H9 (cell line): ENCODE data around the gene FSTL4. TPM values are rescaled to one million over a fixed set of nuclear protein-coding genes. Genes with fewer than 3 reads are reported as not detected.

ENCODE experiments used
- DNase-seq: peaks from one replicate; pipeline ENCODE4 v3.0.0-alpha.2; 2017
- H2AFZ ChIP-seq: one replicate; pipeline ENCODE4 v1.6.1; 2013; ENCODE audit warnings: mild to moderate bottlenecking, low read length, control low read depth, moderate library complexity
- H2AK5ac ChIP-seq: 2 replicates; pipeline ENCODE4 v1.6.1; 2013; ENCODE audit warnings: low read length, control low read depth, mixed read lengths; ENCODE audit not compliant: insufficient read length
- H2BK120ac ChIP-seq: one replicate; pipeline ENCODE4 v1.6.1; 2013; ENCODE audit warnings: low read depth, mild to moderate bottlenecking, low read length, control low read depth, inconsistent platforms; ENCODE audit not compliant: poor library complexity, severe bottlenecking
- H2BK12ac ChIP-seq: 2 replicates; pipeline ENCODE4 v1.6.1; 2013; ENCODE audit warnings: low read length, control low read depth, mixed read lengths, low read depth; ENCODE audit not compliant: insufficient read length
- H2BK15ac ChIP-seq: 2 replicates; pipeline ENCODE4 v1.6.1; 2013; ENCODE audit warnings: low read depth, low read length, control low read depth
- H2BK20ac ChIP-seq: one replicate; pipeline ENCODE4 v1.6.1; 2013; ENCODE audit warnings: low read depth, mild to moderate bottlenecking, low read length, control low read depth, inconsistent platforms; ENCODE audit not compliant: poor library complexity, severe bottlenecking
- H2BK5ac ChIP-seq: 2 replicates; pipeline ENCODE4 v1.6.1; 2013; ENCODE audit warnings: low read length, control low read depth, mixed read lengths; ENCODE audit not compliant: insufficient read length
- H3K14ac ChIP-seq: 2 replicates; pipeline ENCODE4 v1.6.1; 2013; ENCODE audit warnings: low read length, control low read depth; ENCODE audit not compliant: insufficient read depth
- H3K18ac ChIP-seq: 2 replicates; pipeline ENCODE4 v1.6.1; 2013; ENCODE audit warnings: low read depth, mild to moderate bottlenecking, mixed read lengths, low read length, control low read depth; ENCODE audit not compliant: insufficient read length
- H3K23ac ChIP-seq: 2 replicates; pipeline ENCODE4 v1.6.1; 2013; ENCODE audit warnings: low read length, control low read depth, mixed read lengths, low read depth; ENCODE audit not compliant: insufficient read length
- H3K23me2 ChIP-seq: 2 replicates; pipeline ENCODE4 v1.6.1; 2013; ENCODE audit warnings: low read depth, mild to moderate bottlenecking, mixed read lengths, low read length, control low read depth; ENCODE audit not compliant: insufficient read length, poor library complexity, severe bottlenecking
- H3K27ac ChIP-seq: 2 replicates; pipeline ENCODE4 v1.5.1; 2013; ENCODE audit warnings: low read length, control low read depth, mixed read lengths, low read depth; ENCODE audit not compliant: insufficient read length
- H3K27me3 ChIP-seq: 2 replicates; pipeline ENCODE4 v1.6.1; 2013; ENCODE audit warnings: low read length, control low read depth, inconsistent platforms; ENCODE audit not compliant: insufficient read depth
- H3K4ac ChIP-seq: 2 replicates; pipeline ENCODE4 v1.6.1; 2013; ENCODE audit warnings: low read depth, mild to moderate bottlenecking, control low read depth, inconsistent platforms, low read length, moderate library complexity
- H3K4me1 ChIP-seq: 2 replicates; pipeline ENCODE4 v1.6.1; 2013; ENCODE audit warnings: low read length, control low read depth, inconsistent platforms; ENCODE audit not compliant: insufficient read depth
- H3K4me2 ChIP-seq: 2 replicates; pipeline ENCODE4 v1.6.1; 2013; ENCODE audit warnings: low read length, control low read depth, mixed read lengths; ENCODE audit not compliant: insufficient read length, insufficient read depth
- H3K56ac ChIP-seq: 2 replicates; pipeline ENCODE4 v1.6.1; 2013; ENCODE audit warnings: low read depth, mild to moderate bottlenecking, mixed read lengths, low read length, control low read depth; ENCODE audit not compliant: insufficient read length
- H3K79me1 ChIP-seq: 2 replicates; pipeline ENCODE4 v1.6.1; 2013; ENCODE audit warnings: low read depth, mild to moderate bottlenecking, moderate library complexity, low read length, control low read depth, inconsistent platforms; ENCODE audit not compliant: insufficient read depth, poor library complexity, severe bottlenecking
- H3K79me2 ChIP-seq: 2 replicates; pipeline ENCODE4 v1.6.1; 2013; ENCODE audit warnings: low read length, control low read depth, inconsistent platforms; ENCODE audit not compliant: insufficient read depth
- H3K9ac ChIP-seq: 2 replicates; pipeline ENCODE4 v1.6.1; 2013; ENCODE audit warnings: low read length, control low read depth, mixed read lengths; ENCODE audit not compliant: insufficient read length; ENCODE audit errors: extremely low read depth
- H3K9me3 ChIP-seq: one replicate; pipeline ENCODE4 v1.6.1; 2013; ENCODE audit warnings: low read depth, low read length, inconsistent platforms; ENCODE audit not compliant: control insufficient read depth
- H3T11ph ChIP-seq: one replicate; pipeline ENCODE4 v1.6.1; 2013; ENCODE audit warnings: mild to moderate bottlenecking, low read length, control low read depth, inconsistent platforms
- H4K20me1 ChIP-seq: one replicate; pipeline ENCODE4 v1.6.1; 2013; ENCODE audit not compliant: control insufficient read depth, insufficient read length, insufficient read depth
- H4K5ac ChIP-seq: 2 replicates; pipeline ENCODE4 v1.6.1; 2013; ENCODE audit warnings: low read depth, mild to moderate bottlenecking, mixed read lengths, low read length, control low read depth; ENCODE audit not compliant: insufficient read length
- H4K8ac ChIP-seq: replicated peaks from 2 replicates; pipeline ENCODE4 v1.6.1; 2013; ENCODE audit warnings: low read length, control low read depth, mixed read lengths, low read depth; ENCODE audit not compliant: insufficient read length
- H4K91ac ChIP-seq: 2 replicates; pipeline ENCODE4 v1.6.1; 2013; ENCODE audit warnings: low read depth, mild to moderate bottlenecking, moderate library complexity, mixed read lengths, low read length, control low read depth; ENCODE audit not compliant: insufficient read length
- H3K27ac Mint-ChIP-seq, 3 experiments: 2 replicates in 2 of 3; 3 replicates in 1 of 3; pipeline ENCODE4 v1.8.0; 2020 to 2021; ENCODE audit warnings: mixed read lengths in 3 of 3, mild to moderate bottlenecking in 1 of 3, moderate library complexity in 1 of 3
- H3K27me3 Mint-ChIP-seq: 2 replicates; pipeline ENCODE4 v1.8.0; 2021; ENCODE audit warnings: low read depth, mild to moderate bottlenecking, moderate library complexity, mixed read lengths
- H3K36me3 Mint-ChIP-seq, 3 experiments: 2 replicates in 2 of 3; 3 replicates in 1 of 3; pipeline ENCODE4 v1.8.0; 2020 to 2021; ENCODE audit warnings: low read depth in 3 of 3, mixed read lengths in 3 of 3; ENCODE audit not compliant: insufficient read depth in 1 of 3
- H3K4me1 Mint-ChIP-seq, 2 experiments: 2 replicates each; pipeline ENCODE4 v1.8.0; 2020; ENCODE audit warnings: mixed read lengths in 2 of 2
- H3K4me3 Mint-ChIP-seq, 2 experiments: 2 replicates in 1 of 2; 3 replicates in 1 of 2; pipeline ENCODE4 v1.8.0; 2020 to 2021; ENCODE audit warnings: mild to moderate bottlenecking in 2 of 2, mixed read lengths in 2 of 2, moderate library complexity in 1 of 2
- H3K9me3 Mint-ChIP-seq, 2 experiments: 2 replicates in 1 of 2; 3 replicates in 1 of 2; pipeline ENCODE4 v1.8.0; 2020; ENCODE audit warnings: mild to moderate bottlenecking in 2 of 2, mixed read lengths in 2 of 2, moderate library complexity in 1 of 2
- CTCF ChIP-seq: fragments of 200-600 bp; sonication (generic); conservative IDR thresholded peaks from 3 replicates; pipeline ENCODE4 v1.8.0; 2021; ENCODE audit warnings: antibody characterized with exemption, mild to moderate bottlenecking
- WGBS: extraction: QIAGEN DNeasy Blood & Tissue Kit; methylation state at CpG from one replicate; pipeline ENCODE4 v1.1.7; 2013; ENCODE audit warnings: missing lambda C conversion rate, low lambda C conversion rate, mixed read lengths; ENCODE audit not compliant: insufficient read length; ENCODE audit errors: extremely low coverage; 5-methylcytosine and 5-hydroxymethylcytosine counted together
- total RNA-seq: library from RNA; stranded (reverse); gene quantifications from 2 replicates; pipeline ENCODE4 v1.2.1, GENCODE V29; 2021

FSTL4 gene
- total RNA-seq, 1 experiment from 2014 or later, result 5.7 TPM

- peaks cover 2% of the 10 kb centered on the region for H3K27me3 Mint-ChIP-seq
- Histone ChIP-seq H3K4me2 (no peak overlapping the region), H3K79me2 (no peaks in the 10 kb centered on the region), H3T11ph (no peak overlapping the region), H4K5ac (no peak overlapping the region), H4K8ac (no peak overlapping the region), H2BK5ac (no peak overlapping the region), H3K27me3 (no peaks in the 10 kb centered on the region), H2AFZ (no peak overlapping the region), H3K4me1 (no peaks in the 10 kb centered on the region), H3K9me3 (no peaks in the 10 kb centered on the region), H2BK20ac (no peak overlapping the region), H3K79me1 (no peaks in the 10 kb centered on the region), H2BK120ac (no peak overlapping the region), H2BK12ac (no peak overlapping the region), H2BK15ac (no peak overlapping the region), H3K56ac (no peak overlapping the region), H3K9ac (no peak overlapping the region), H2AK5ac (no peak overlapping the region), H4K91ac (no peak overlapping the region), H3K4ac (no peak overlapping the region), H3K23ac (no peak overlapping the region), H3K23me2 (no peaks in the 10 kb centered on the region), H3K27ac (no peak overlapping the region), H3K18ac (no peak overlapping the region), H4K20me1 (no peaks in the 10 kb centered on the region), H3K14ac (no peak overlapping the region)
- no peak overlapping the region for H3K27ac Mint-ChIP-seq
- peaks cover 23 to 45% of the 10 kb centered on the region in 2 experiments for H3K9me3 Mint-ChIP-seq
- TF ChIP-seq CTCF, result no peak
- no peak overlapping the region for H3K4me3 Mint-ChIP-seq
- DNase-seq, result peak; percentile 7
- peaks cover 8 to 9% of the 10 kb centered on the region in 2 experiments for H3K4me1 Mint-ChIP-seq
- H3K36me3 Mint-ChIP-seq, result peaks cover 6 to 25% (median 13%) of the 10 kb centered on the region in 3 experiments
- WGBS, result no CpG with 5 or more reads among the region's 1 CpG
These were observed 235.4 kb downstream of the FSTL4 start for GRCh38 chr5:133376986-133377385.
